ENCODE results near the gene MALAT1.

The MALAT1 gene

DNA sequence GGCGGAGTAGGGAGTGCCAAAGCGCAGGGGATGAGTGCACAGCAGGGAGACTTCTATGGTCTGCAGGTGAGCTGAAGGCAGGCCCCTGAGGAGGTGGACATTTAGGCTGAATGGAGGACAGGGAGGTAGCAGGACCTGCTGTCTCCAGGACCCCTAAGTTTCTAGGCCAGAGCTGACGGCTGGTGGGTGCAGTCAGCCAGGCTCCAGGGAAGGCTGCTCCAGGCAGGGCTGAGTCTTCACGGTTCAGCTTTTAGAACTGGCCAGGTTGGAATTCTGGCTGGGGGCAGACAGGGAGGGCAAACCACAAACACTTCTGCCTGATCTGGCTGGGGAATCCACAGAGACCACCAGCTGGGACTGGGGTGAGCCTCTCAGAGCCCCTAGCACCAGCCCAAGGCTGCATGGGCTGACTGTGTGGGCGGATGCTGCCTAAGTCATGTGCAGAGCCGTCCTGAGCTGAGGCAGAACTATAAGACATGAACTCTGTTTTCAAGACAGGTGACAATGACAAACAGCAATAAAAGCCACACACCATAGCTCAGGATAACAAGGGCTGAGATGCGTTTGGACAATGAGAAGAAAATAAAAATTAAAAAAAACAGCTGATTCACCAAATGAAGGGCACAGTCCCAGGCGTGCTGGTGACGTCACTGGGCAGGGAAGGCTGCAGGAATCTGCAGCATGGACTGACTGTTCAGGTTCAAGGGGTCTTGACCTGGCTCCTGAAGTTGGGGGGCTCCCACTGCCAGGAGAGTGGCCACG lies 10.4 kb upstream of the MALAT1 start:
- 0 out of 3 replicates have a peak, but pooled peaks have one; percentile 0 for ATAC-seq
- TF ChIP-seq CSDC2 (CRISPR knock-in tag; IDR thresholded peaks at IDR 0.05) (peak; percentile 28; the same call in 1 of the 2 replicates), ZNF70 (CRISPR knock-in tag; IDR thresholded peaks at IDR 0.05) (no peak), OSR1 (CRISPR knock-in tag; IDR thresholded peaks at IDR 0.05) (no peak), RARB (CRISPR knock-in tag; IDR thresholded peaks at IDR 0.05) (no peak), POU6F1 (CRISPR knock-in tag; IDR thresholded peaks at IDR 0.05; ENCODE audit: borderline replicate concordance, low read depth) (no peak), PATZ1 (CRISPR knock-in tag; IDR thresholded peaks at IDR 0.05; ENCODE audit: borderline replicate concordance) (no peak), ZNF8 (CRISPR knock-in tag; IDR thresholded peaks at IDR 0.05) (no peak)

- ATAC-seq: peak; percentile 18
- peak; percentile 38 for TF ChIP-seq ZFP3 (CRISPR knock-in tag; IDR thresholded peaks at IDR 0.05)
- TF ChIP-seq BACH2 (CRISPR knock-in tag; IDR thresholded peaks at IDR 0.05; ENCODE audit: borderline replicate concordance): no peak
- peak; percentile 15; the same call in 1 of the 2 replicates for TF ChIP-seq ISL1 (CRISPR knock-in tag; IDR thresholded peaks at IDR 0.05)
- no peak for TF ChIP-seq PATZ1 (CRISPR knock-in tag; IDR thresholded peaks at IDR 0.05; ENCODE audit: borderline replicate concordance)
- no peak for TF ChIP-seq PPARA (CRISPR knock-in tag; IDR thresholded peaks at IDR 0.05; ENCODE audit: borderline replicate concordance)
Measured at GRCh38 chr11:65489035-65489705, 9.7 kb upstream of the MALAT1 start.

- TF ChIP-seq GLIS3 (CRISPR knock-in tag; IDR thresholded peaks at IDR 0.05): no peak
- ATAC-seq: no peak
Measured at GRCh38 chr11:65489706-65490320, 9.0 kb upstream of the MALAT1 start.

DNA sequence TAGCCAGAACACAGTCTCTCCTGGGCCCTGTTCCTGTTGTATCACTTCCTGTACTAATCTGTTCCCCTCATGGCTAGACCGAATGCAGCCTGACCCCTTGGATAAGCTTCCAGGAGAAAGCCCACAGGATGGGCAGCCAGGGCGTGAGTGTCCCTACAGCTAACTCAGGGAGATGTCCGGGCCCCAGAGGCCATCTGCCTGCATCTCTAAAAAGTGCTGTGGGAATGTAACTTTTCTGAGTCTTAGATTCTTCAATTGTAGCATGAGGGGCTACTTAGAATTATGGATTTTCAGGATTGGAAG lies 7.7 kb upstream of the MALAT1 start:
- no peak for ATAC-seq
- TF ChIP-seq, protein P1, sequence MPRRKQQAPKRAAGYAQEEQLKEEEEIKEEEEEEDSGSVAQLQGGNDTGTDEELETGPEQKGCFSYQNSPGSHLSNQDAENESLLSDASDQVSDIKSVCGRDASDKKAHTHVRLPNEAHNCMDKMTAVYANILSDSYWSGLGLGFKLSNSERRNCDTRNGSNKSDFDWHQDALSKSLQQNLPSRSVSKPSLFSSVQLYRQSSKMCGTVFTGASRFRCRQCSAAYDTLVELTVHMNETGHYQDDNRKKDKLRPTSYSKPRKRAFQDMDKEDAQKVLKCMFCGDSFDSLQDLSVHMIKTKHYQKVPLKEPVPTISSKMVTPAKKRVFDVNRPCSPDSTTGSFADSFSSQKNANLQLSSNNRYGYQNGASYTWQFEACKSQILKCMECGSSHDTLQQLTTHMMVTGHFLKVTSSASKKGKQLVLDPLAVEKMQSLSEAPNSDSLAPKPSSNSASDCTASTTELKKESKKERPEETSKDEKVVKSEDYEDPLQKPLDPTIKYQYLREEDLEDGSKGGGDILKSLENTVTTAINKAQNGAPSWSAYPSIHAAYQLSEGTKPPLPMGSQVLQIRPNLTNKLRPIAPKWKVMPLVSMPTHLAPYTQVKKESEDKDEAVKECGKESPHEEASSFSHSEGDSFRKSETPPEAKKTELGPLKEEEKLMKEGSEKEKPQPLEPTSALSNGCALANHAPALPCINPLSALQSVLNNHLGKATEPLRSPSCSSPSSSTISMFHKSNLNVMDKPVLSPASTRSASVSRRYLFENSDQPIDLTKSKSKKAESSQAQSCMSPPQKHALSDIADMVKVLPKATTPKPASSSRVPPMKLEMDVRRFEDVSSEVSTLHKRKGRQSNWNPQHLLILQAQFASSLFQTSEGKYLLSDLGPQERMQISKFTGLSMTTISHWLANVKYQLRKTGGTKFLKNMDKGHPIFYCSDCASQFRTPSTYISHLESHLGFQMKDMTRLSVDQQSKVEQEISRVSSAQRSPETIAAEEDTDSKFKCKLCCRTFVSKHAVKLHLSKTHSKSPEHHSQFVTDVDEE (CRISPR knock-in tag; IDR thresholded peaks at IDR 0.05): no peak
- TF ChIP-seq ISL1 (CRISPR knock-in tag; IDR thresholded peaks at IDR 0.05) (no peak), ZC3H10 (CRISPR knock-in tag; IDR thresholded peaks at IDR 0.05) (no peak), OSR1 (CRISPR knock-in tag; IDR thresholded peaks at IDR 0.05) (no peak), ZNF70 (CRISPR knock-in tag; IDR thresholded peaks at IDR 0.05) (no peak), ZNF565 (CRISPR knock-in tag; conservative IDR thresholded peaks at IDR 0.05; ENCODE audit: low read depth) (no peak), TCF4 (CRISPR knock-in tag; IDR thresholded peaks at IDR 0.05; ENCODE audit: borderline replicate concordance) (no peak), ZNF8 (CRISPR knock-in tag; IDR thresholded peaks at IDR 0.05) (no peak), PATZ1 (CRISPR knock-in tag; IDR thresholded peaks at IDR 0.05; ENCODE audit: borderline replicate concordance) (no peak), SNAI2 (CRISPR knock-in tag; IDR thresholded peaks at IDR 0.05) (no peak), BACH2 (CRISPR knock-in tag; IDR thresholded peaks at IDR 0.05; ENCODE audit: borderline replicate concordance) (no peak), ZFP3 (CRISPR knock-in tag; IDR thresholded peaks at IDR 0.05) (no peak)
- TF ChIP-seq, protein P2, sequence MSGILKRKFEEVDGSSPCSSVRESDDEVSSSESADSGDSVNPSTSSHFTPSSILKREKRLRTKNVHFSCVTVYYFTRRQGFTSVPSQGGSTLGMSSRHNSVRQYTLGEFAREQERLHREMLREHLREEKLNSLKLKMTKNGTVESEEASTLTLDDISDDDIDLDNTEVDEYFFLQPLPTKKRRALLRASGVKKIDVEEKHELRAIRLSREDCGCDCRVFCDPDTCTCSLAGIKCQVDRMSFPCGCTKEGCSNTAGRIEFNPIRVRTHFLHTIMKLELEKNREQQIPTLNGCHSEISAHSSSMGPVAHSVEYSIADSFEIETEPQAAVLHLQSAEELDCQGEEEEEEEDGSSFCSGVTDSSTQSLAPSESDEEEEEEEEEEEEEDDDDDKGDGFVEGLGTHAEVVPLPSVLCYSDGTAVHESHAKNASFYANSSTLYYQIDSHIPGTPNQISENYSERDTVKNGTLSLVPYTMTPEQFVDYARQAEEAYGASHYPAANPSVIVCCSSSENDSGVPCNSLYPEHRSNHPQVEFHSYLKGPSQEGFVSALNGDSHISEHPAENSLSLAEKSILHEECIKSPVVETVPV (CRISPR knock-in tag; IDR thresholded peaks at IDR 0.05): no peak

All from SK-N-SH treated with all-trans-retinoic acid at 6 μM for 48 hours (cell line).